ENCODE measurements around the gene BABAM2. TPM values are rescaled to one million over a fixed set of nuclear protein-coding genes. Genes with fewer than 3 reads are reported as not detected.
A peak's percentile ranks its signal among the peaks of the same experiment; 100 is the strongest.

BABAM2 gene
- total and polyA plus RNA-seq, 7 experiments from 2014 or later = 34.2 to 58.2 (median 44.2) TPM

DNA sequence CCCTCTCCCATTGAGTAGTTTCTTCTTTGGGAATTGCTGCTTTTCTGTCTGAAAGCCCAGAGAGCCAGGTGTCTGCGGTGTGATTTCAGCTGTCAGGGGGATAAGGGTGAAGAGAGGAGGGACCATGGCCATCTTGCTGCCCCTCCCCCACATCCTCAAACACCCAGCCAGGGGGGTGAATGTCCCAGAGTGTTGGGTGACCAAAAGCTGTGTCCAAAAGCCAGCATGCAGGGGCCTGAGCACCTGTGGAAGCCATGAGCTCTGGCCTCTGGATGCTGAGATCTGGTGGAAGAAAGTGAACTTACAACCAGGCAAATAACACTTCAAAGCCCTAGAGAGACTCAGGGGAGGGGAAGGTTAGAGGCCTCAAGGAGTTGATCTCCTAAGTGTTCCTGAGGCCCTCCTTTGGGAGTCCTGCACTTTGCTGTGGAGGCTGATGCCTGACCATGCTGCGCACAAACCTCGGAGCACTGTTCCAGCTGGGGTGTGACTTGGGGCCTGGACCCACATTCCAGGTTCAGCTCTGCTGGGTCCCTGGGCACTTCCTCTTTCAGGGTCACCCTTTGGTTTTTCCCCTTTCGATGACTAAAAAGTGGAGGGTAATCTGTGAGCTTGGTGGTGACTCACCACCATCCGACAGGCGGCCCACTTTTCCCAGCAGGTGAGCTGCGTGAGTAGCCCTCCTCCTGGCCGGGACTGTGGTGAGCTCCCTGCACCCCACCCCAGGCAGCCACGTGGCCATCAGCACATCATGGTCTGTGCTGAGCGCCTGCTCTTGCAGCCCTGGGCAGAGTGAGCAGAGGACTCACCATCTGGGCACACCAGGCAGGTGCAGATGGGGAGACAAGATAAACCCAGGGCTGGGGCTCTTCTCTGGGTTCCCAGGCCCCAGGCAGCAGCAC is 435.3 kb downstream of the BABAM2 start:
- Mint-ChIP-seq H3K4me1 (peaks cover 0 to 8% (median 0%) of the 10 kb centered on the region in 7 donors), H3K27me3 (no peaks in the 10 kb centered on the region), H3K27ac (no peak overlapping the region), H3K9me3 (peaks cover 0 to 5% (median 0%) of the 10 kb centered on the region in 11 donors), H3K36me3 (peaks cover 3 to 33% (median 24%) of the 10 kb centered on the region in 5 donors), H3K4me3 (no peak overlapping the region)
- CTCF ChIA-PET = no interaction called here
- no peak overlapping the region for H3K4me3 ChIP-seq (ENCODE audit: low read length)
- no peaks in the 10 kb centered on the region for H3K9me3 ChIP-seq (ENCODE audit: control insufficient read depth in 2 of 3, low read length in 3 of 3)
- ATAC-seq (peak; percentile 52), DNase-seq (no peak)
- no peaks in the 10 kb centered on the region for H3K4me1 ChIP-seq (ENCODE audit: control insufficient read depth in 2 of 2, insufficient read depth in 2 of 2, low read length in 2 of 2)
- H3K27ac ChIP-seq (ENCODE audit: low read depth, low read length) = no peak overlapping the region
- POLR2A ChIA-PET = no interaction called here
- intact Hi-C loops (cut with micrococcal nuclease) = no loop called here
- no peaks in the 10 kb centered on the region for H3K27me3 ChIP-seq (ENCODE audit: control insufficient read depth in 2 of 2, insufficient read depth in 2 of 2, low read length in 2 of 2)
- H3K36me3 ChIP-seq (ENCODE audit: control insufficient read depth in 2 of 3, insufficient read depth in 3 of 3, low read length in 3 of 3) = peaks cover 0 to 5% (median 0%) of the 10 kb centered on the region in 3 experiments

DNA sequence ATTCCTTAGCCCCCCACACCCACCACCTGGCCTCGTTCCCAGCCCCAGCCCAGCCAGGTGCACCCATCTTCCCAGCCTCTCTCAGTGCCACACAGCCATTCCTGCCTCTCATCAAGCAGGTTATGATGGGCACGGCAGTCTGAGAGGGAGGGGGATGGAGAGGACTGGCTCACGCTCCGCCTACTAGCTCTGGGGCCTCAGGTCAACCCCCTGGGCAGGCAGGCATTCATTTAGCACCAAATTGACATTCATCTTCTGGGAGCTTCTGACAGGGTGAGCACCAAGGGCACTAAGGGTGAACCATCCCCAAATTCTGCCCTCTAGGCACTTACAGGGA is 435.9 kb downstream of the BABAM2 start:
- H3K9me3 Mint-ChIP-seq = peaks cover 0 to 5% (median 0%) of the 10 kb centered on the region in 11 donors
- intact Hi-C loops (cut with micrococcal nuclease) = no loop called here
- H3K27me3 ChIP-seq (ENCODE audit: control insufficient read depth in 2 of 2, insufficient read depth in 2 of 2, low read length in 2 of 2) = no peaks in the 10 kb centered on the region
- no peaks in the 10 kb centered on the region for H3K27me3 Mint-ChIP-seq
- DNase-seq (no peak), ATAC-seq (no peak)
- no peak overlapping the region for H3K27ac Mint-ChIP-seq
- peaks cover 0 to 8% (median 0%) of the 10 kb centered on the region in 7 donors for H3K4me1 Mint-ChIP-seq
- peaks cover 0 to 5% (median 0%) of the 10 kb centered on the region in 3 experiments for H3K36me3 ChIP-seq (ENCODE audit: control insufficient read depth in 2 of 3, insufficient read depth in 3 of 3, low read length in 3 of 3)
- CTCF ChIA-PET = no interaction called here
- POLR2A ChIA-PET = no interaction called here
- H3K4me1 ChIP-seq (ENCODE audit: control insufficient read depth in 2 of 2, insufficient read depth in 2 of 2, low read length in 2 of 2) = no peaks in the 10 kb centered on the region
- H3K4me3 ChIP-seq (ENCODE audit: low read length) = no peak overlapping the region
- peaks cover 3 to 36% (median 28%) of the 10 kb centered on the region in 5 donors for H3K36me3 Mint-ChIP-seq
- H3K27ac ChIP-seq (ENCODE audit: low read depth, low read length) = no peak overlapping the region
- no peaks in the 10 kb centered on the region for H3K9me3 ChIP-seq (ENCODE audit: control insufficient read depth in 2 of 3, low read length in 3 of 3)
- no peak overlapping the region for H3K4me3 Mint-ChIP-seq

DNA sequence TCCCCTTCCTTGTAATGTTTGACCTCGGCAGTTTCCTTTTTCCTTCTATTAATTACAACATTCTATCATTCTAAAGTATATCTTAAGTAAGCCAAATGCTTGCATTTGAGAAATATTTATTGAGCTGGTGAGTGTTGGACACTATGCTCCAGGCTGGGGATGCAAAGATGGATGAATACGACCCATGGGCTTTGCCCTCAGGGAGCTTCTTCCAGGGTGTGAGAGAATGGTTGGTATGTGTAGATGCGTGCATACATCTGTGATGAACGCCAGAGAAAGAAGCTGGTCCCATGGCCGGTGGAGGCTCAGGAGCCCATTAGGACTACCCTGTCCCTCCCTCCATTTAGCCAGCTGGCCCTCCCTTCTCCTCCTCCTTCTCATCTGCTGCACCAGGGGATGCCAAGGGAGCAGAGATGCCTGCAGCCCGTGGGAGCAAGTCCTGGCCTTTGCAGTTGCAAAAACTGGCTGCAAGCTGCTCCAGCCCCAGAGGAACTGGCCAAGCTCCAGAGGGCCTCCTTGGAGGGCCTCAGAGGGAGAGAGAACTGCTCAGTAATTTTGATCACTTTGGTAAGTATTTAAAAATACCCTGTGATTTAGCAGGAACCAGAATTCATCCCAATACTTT is 436.5 kb downstream of the BABAM2 start:
- Histone ChIP-seq H3K4me3 (ENCODE audit: low read length) (no peak overlapping the region), H3K4me1 (ENCODE audit: control insufficient read depth in 2 of 2, insufficient read depth in 2 of 2, low read length in 2 of 2) (no peaks in the 10 kb centered on the region), H3K27me3 (ENCODE audit: control insufficient read depth in 2 of 2, insufficient read depth in 2 of 2, low read length in 2 of 2) (no peaks in the 10 kb centered on the region), H3K27ac (ENCODE audit: low read depth, low read length) (no peak overlapping the region), H3K9me3 (ENCODE audit: control insufficient read depth in 2 of 3, low read length in 3 of 3) (no peaks in the 10 kb centered on the region), H3K36me3 (ENCODE audit: control insufficient read depth in 2 of 3, insufficient read depth in 3 of 3, low read length in 3 of 3) (peaks cover 0 to 5% (median 0%) of the 10 kb centered on the region in 3 experiments)
- peaks cover 0 to 7% (median 0%) of the 10 kb centered on the region in 11 donors for H3K9me3 Mint-ChIP-seq
- H3K36me3 Mint-ChIP-seq = peaks cover 3 to 36% (median 28%) of the 10 kb centered on the region in 5 donors
- POLR2A ChIA-PET = no interaction called here
- ATAC-seq (no peak), DNase-seq (no peak)
- H3K4me1 Mint-ChIP-seq = peaks cover 0 to 8% (median 0%) of the 10 kb centered on the region in 7 donors
- H3K4me3 Mint-ChIP-seq = no peak overlapping the region
- no peaks in the 10 kb centered on the region for H3K27me3 Mint-ChIP-seq
- H3K27ac Mint-ChIP-seq = no peak overlapping the region
- CTCF ChIA-PET = no interaction called here
- intact Hi-C loops (cut with micrococcal nuclease) = no loop called here

DNA sequence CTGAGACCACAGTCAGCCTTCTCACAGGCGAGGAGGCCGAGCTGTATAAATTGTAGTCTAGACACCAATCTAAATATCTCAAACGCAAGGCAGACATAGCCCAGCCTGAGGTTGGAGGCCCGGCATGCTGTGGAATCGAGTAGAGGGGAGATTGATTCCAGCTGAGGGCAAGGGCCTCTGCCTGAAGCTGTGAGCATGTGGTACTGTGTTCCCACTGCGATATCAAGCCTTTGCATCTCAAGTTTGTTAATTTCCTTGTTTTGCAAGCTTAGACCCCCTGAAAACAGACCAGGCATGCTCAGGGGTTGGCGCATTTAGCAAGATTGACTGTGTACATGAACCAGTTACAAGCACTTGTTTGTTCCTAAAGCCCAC is 437.0 kb downstream of the BABAM2 start:
- no peaks in the 10 kb centered on the region for H3K4me1 ChIP-seq (ENCODE audit: control insufficient read depth in 2 of 2, insufficient read depth in 2 of 2, low read length in 2 of 2)
- Mint-ChIP-seq H3K9me3 (peaks cover 0 to 7% (median 0%) of the 10 kb centered on the region in 11 donors), H3K4me1 (peaks cover 0 to 8% (median 0%) of the 10 kb centered on the region in 7 donors), H3K27me3 (no peaks in the 10 kb centered on the region), H3K27ac (no peak overlapping the region), H3K36me3 (peaks cover 3 to 36% (median 28%) of the 10 kb centered on the region in 5 donors), H3K4me3 (no peak overlapping the region)
- ChIA-PET POLR2A (no interaction called here), CTCF (no interaction called here)
- H3K36me3 ChIP-seq (ENCODE audit: control insufficient read depth in 2 of 3, insufficient read depth in 3 of 3, low read length in 3 of 3) = peaks cover 0 to 5% (median 0%) of the 10 kb centered on the region in 3 experiments
- DNase-seq (no peak), ATAC-seq (no peak)
- no peak overlapping the region for H3K27ac ChIP-seq (ENCODE audit: low read depth, low read length)
- H3K27me3 ChIP-seq (ENCODE audit: control insufficient read depth in 2 of 2, insufficient read depth in 2 of 2, low read length in 2 of 2) = no peaks in the 10 kb centered on the region
- intact Hi-C loops (cut with micrococcal nuclease) = no loop called here
- H3K9me3 ChIP-seq (ENCODE audit: control insufficient read depth in 2 of 3, low read length in 3 of 3) = no peaks in the 10 kb centered on the region
- H3K4me3 ChIP-seq (ENCODE audit: low read length) = no peak overlapping the region

DNA sequence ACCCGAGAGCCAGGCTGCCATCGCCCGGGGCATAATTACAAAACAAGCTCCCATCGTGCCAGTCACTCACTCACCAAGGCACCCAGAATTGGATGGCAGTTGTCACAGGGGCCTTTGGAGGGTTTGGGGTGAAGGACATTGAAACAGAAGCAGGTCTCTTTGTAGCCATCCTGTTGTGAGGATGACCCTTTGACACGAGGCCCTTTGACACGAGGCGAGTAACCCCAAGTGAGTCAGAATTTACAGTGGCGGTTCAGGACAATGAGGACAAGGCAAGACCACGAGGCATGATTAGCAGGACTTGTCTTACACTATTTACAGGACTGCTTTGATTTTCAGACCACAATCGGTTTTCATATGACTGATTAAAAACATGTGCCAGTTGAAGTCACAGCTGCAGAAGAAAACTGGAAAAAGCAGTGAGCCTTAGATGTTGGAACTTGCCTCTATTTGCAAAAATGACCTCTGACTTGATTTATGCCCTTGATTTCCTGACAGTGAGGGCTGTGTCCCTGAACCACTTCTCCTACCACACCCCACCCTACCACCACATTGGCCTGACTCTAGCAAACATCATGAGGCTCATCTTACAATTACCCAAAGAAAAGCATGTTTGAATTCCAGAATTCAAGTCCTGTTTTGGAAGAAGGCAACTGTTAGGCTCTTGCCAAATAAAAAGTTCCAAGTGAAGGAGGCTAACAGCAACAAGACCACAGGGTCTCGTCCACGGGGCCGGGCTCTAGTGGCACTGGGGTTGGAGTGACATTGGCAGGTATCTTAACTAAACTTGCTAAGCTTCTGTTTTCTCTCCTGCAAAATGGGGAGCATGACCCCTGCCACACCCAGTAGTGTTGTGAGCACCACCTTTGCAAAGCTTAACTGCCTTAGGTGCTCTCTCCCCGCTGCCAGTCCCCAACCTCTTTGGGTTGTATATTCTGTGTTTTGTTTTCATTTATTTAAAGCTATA is 437.7 kb downstream of the BABAM2 start:
- peaks cover 0 to 5% (median 0%) of the 10 kb centered on the region in 3 experiments for H3K36me3 ChIP-seq (ENCODE audit: control insufficient read depth in 2 of 3, insufficient read depth in 3 of 3, low read length in 3 of 3)
- peaks cover 3 to 36% (median 28%) of the 10 kb centered on the region in 5 donors for H3K36me3 Mint-ChIP-seq
- H3K9me3 ChIP-seq (ENCODE audit: control insufficient read depth in 2 of 3, low read length in 3 of 3) = no peaks in the 10 kb centered on the region
- intact Hi-C loops (cut with micrococcal nuclease) = no loop called here
- no peaks in the 10 kb centered on the region for H3K27me3 Mint-ChIP-seq
- no peak overlapping the region for H3K4me3 Mint-ChIP-seq
- H3K27me3 ChIP-seq (ENCODE audit: control insufficient read depth in 2 of 2, insufficient read depth in 2 of 2, low read length in 2 of 2) = no peaks in the 10 kb centered on the region
- peak overlapping the region in 1 of 9 donors; percentile 55 for H3K27ac Mint-ChIP-seq
- POLR2A ChIA-PET = no interaction called here
- CTCF ChIA-PET = no interaction called here
- H3K4me1 Mint-ChIP-seq = peaks cover 0 to 8% (median 0%) of the 10 kb centered on the region in 7 donors
- H3K4me1 ChIP-seq (ENCODE audit: control insufficient read depth in 2 of 2, insufficient read depth in 2 of 2, low read length in 2 of 2) = no peaks in the 10 kb centered on the region
- DNase-seq = no peak
- no peak overlapping the region for H3K27ac ChIP-seq (ENCODE audit: low read depth, low read length)
- no peak for ATAC-seq
- H3K4me3 ChIP-seq (ENCODE audit: low read length) = no peak overlapping the region
- H3K9me3 Mint-ChIP-seq = peaks cover 0 to 7% (median 0%) of the 10 kb centered on the region in 11 donors

DNA sequence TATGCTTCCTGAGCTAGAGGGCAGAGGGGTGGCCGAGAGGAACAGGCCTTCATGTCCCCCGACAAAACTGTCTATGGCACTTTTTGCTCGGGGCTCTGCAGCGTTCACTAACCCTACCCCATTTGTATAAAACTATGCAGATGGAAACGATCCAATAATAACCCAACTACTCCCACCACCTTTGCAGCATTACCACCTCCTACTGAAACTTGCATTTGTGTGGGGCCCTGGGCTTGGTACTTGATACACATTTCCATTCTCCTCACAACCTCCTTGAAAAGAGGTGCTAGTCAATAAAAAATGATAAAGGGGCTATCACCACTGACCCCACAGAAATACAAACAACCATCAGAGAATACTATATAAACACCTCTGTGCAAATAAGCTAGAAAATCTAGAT is 438.7 kb downstream of the BABAM2 start:
- Mint-ChIP-seq H3K27ac (peak overlapping the region in 1 of 9 donors; percentile 55), H3K4me3 (no peak overlapping the region), H3K9me3 (peaks cover 0 to 7% (median 0%) of the 10 kb centered on the region in 11 donors), H3K4me1 (peaks cover 0 to 8% (median 0%) of the 10 kb centered on the region in 7 donors), H3K27me3 (no peaks in the 10 kb centered on the region), H3K36me3 (peaks cover 3 to 36% (median 24%) of the 10 kb centered on the region in 5 donors)
- intact Hi-C loops (cut with micrococcal nuclease) = no loop called here
- Histone ChIP-seq H3K36me3 (ENCODE audit: control insufficient read depth in 2 of 3, insufficient read depth in 3 of 3, low read length in 3 of 3) (peaks cover 0 to 5% (median 0%) of the 10 kb centered on the region in 3 experiments), H3K4me1 (ENCODE audit: control insufficient read depth in 2 of 2, insufficient read depth in 2 of 2, low read length in 2 of 2) (no peaks in the 10 kb centered on the region), H3K9me3 (ENCODE audit: control insufficient read depth in 2 of 3, low read length in 3 of 3) (no peaks in the 10 kb centered on the region), H3K27me3 (ENCODE audit: control insufficient read depth in 2 of 2, insufficient read depth in 2 of 2, low read length in 2 of 2) (no peaks in the 10 kb centered on the region), H3K4me3 (ENCODE audit: low read length) (no peak overlapping the region), H3K27ac (ENCODE audit: low read depth, low read length) (no peak overlapping the region)
- DNase-seq = no peak
- CTCF ChIA-PET = no interaction called here
- POLR2A ChIA-PET = no interaction called here
- ATAC-seq = no peak
